GM23248 (cell line): ENCODE data around the gene ZCCHC17.

Source experiments
- EZH2 ChIP-seq: fragments of 200-600 bp; sonication (generic); IDR thresholded peaks from 2 replicates; pipeline ENCODE4 v1.6.1; 2018; ENCODE audit warnings: antibody characterized with exemption, mild to moderate bottlenecking; ENCODE audit not compliant: insufficient read depth, poor library complexity, severe bottlenecking
- EZH2phosphoT487 ChIP-seq: fragments of 200-600 bp; sonication (generic); IDR thresholded peaks from 2 replicates; pipeline ENCODE4 v1.6.1; 2018; ENCODE audit warnings: antibody characterized with exemption, moderate library complexity, mild to moderate bottlenecking, low read depth; ENCODE audit not compliant: insufficient read depth

GRCh38 chr1:31263408-31263807 is 33.4 kb upstream of the ZCCHC17 start:
- no peak for TF ChIP-seq EZH2
- no peak for TF ChIP-seq EZH2phosphoT487
